HL-60 (cell line): ENCODE measurements around the gene HS3ST2.

Experiments used
- GABPA ChIP-seq: IDR thresholded peaks from 2 replicates; pipeline ENCODE4 v1.6.1; 2012; ENCODE audit warnings: low read depth
- POLR2AphosphoS5 ChIP-seq: IDR thresholded peaks from 2 replicates; pipeline ENCODE4 v1.6.1; 2012; ENCODE audit warnings: low read depth
- TF ChIP-seq, protein P1 (sequence below): IDR thresholded peaks from one replicate; pipeline ENCODE4 v1.5.1; 2011; ENCODE audit warnings: low read length, control low read depth, inconsistent platforms; ENCODE audit not compliant: insufficient read depth
- TF ChIP-seq, protein P2 (sequence below): IDR thresholded peaks from 2 replicates; pipeline ENCODE4 v1.6.1; 2012; ENCODE audit warnings: low read depth; ENCODE audit not compliant: insufficient replicate concordance

DNA sequence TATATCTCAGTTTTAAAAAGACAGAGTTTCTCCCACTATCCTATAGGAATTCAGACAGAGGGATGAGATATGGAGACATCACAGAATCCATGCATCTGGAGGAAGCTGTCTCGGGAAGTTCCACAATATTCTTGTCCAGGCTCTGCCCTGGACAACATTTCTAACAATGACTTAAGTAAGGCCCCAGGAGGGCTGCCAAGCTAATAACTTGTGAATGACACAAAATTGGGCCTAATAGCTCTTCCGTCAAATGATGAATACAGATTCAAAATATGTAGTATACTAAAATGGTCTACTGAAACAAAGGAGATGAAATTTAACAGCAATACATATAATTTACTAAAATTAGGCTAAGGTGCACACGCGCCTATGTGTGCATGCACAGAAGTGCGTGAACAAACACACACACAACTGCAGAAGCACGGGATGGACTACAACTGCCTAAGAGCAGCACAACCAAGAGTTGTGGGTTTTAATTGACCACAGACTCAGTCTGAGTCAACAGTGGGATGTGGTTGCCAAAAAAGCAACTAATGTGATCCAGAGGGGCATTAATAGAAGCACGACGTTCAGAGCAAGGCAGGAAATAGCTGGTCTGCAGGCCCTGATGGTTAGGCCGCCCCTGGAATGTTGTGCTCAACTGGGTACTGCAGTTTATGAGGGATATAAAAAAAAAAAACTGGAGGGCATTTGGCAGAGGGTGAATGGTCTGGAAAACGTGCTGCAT lies 26.3 kb upstream of the HS3ST2 start:
- TF ChIP-seq POLR2AphosphoS5: 0 out of 2 replicates have a peak, but pooled peaks have one; percentile 27
- TF ChIP-seq, protein P1, sequence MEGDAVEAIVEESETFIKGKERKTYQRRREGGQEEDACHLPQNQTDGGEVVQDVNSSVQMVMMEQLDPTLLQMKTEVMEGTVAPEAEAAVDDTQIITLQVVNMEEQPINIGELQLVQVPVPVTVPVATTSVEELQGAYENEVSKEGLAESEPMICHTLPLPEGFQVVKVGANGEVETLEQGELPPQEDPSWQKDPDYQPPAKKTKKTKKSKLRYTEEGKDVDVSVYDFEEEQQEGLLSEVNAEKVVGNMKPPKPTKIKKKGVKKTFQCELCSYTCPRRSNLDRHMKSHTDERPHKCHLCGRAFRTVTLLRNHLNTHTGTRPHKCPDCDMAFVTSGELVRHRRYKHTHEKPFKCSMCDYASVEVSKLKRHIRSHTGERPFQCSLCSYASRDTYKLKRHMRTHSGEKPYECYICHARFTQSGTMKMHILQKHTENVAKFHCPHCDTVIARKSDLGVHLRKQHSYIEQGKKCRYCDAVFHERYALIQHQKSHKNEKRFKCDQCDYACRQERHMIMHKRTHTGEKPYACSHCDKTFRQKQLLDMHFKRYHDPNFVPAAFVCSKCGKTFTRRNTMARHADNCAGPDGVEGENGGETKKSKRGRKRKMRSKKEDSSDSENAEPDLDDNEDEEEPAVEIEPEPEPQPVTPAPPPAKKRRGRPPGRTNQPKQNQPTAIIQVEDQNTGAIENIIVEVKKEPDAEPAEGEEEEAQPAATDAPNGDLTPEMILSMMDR: no peak
- TF ChIP-seq, protein P2, sequence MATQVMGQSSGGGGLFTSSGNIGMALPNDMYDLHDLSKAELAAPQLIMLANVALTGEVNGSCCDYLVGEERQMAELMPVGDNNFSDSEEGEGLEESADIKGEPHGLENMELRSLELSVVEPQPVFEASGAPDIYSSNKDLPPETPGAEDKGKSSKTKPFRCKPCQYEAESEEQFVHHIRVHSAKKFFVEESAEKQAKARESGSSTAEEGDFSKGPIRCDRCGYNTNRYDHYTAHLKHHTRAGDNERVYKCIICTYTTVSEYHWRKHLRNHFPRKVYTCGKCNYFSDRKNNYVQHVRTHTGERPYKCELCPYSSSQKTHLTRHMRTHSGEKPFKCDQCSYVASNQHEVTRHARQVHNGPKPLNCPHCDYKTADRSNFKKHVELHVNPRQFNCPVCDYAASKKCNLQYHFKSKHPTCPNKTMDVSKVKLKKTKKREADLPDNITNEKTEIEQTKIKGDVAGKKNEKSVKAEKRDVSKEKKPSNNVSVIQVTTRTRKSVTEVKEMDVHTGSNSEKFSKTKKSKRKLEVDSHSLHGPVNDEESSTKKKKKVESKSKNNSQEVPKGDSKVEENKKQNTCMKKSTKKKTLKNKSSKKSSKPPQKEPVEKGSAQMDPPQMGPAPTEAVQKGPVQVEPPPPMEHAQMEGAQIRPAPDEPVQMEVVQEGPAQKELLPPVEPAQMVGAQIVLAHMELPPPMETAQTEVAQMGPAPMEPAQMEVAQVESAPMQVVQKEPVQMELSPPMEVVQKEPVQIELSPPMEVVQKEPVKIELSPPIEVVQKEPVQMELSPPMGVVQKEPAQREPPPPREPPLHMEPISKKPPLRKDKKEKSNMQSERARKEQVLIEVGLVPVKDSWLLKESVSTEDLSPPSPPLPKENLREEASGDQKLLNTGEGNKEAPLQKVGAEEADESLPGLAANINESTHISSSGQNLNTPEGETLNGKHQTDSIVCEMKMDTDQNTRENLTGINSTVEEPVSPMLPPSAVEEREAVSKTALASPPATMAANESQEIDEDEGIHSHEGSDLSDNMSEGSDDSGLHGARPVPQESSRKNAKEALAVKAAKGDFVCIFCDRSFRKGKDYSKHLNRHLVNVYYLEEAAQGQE: no peak
- TF ChIP-seq GABPA: no peak
